HG02678 (cell line): Measurements from ENCODE around the gene NFIX.

Experiments
- ATAC-seq: cut with Tn5 transposase; IDR thresholded peaks from one replicate; pipeline ENCODE4 v1.9.1; 2021; ENCODE audit warnings: mild to moderate bottlenecking, moderate library complexity; ENCODE audit not compliant: unreplicated experiment

The NFIX gene

GRCh38 chr19:13069415-13070359 lies 74.4 kb downstream of the NFIX start:
- no peak for ATAC-seq

- no peak for ATAC-seq
Measured at GRCh38 chr19:13070425-13071140, 75.3 kb downstream of the NFIX start.

DNA sequence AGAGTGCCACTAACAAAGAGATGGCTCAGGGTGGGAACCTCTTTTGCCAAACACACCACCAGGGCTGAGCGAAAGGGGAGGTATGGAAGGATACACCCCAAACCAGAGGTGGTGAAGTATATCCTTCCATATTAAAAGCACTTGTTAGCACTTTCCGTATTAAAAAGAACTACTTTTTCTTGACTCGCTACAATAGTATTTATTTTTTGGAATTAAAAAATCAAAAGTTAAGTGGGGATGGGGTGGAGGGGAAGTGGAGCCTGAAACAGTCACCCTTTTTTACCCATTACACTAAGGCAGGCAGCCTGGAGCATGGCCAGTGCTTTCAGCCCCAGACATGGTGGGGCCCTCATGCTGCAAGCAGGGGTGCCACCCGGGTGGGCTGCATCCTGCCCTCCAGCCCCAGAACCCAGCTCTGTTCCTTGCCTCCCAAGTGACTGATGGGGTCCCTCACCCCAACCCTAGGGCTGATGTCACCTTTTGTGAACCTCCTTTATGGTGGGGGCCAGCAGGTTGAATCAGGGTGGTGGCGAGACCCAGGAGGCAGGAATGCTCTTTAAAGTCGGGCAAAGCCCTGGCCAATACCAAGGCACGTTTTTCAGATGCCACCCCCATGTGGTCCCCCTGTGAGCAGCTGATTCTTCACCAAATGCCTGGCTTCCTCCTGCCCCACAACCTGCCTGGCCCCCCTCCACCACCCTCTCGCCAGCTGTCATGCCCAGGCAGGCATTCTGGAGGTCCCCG lies 76.3 kb downstream of the NFIX start:
- no peak for ATAC-seq

- no peak for ATAC-seq
Measured at GRCh38 chr19:13072188-13072908, 77.1 kb downstream of the NFIX start.

DNA sequence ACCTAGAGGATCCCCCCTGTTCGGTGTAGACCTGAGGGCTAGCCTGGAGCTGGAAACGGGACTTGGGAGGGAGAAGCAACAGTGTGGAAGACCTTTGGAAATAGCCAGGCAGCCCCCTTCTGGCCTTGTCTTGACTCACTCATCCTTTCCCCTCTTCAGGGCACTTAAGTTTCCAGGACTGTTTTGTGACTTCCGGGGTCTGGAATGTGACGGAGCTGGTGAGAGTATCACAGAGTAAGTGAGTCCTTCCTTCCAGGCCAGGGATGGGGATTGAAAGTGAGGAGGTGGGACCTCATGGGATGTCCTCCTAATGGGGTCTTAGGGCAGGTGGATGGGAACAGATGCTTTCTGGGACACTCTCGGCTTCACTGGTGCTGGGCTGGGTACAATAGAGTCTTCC lies 78.0 kb downstream of the NFIX start:
- ATAC-seq: no peak

DNA sequence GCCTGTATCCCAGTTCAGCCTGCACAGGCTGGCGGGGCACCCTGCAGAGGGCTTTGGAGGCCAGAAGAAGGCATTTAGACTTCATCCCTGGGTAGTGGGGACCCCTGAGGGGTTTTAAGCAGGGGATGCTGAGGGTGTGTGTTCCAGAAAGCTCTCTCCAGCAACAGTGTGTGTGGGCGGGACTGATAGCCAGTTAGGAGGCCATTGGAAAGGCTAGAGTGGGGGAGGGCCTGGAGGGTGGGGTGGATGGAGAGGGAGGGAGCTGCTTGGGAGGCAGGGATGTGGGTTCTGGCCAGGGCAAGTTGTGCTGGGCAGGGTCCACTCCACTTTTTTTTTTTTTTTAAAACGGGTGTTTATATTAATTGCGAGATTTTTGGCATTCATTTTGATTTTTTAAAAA lies 79.1 kb downstream of the NFIX start:
- ATAC-seq: no peak

- ATAC-seq: no peak
Measured at GRCh38 chr19:13076320-13076719, 81.0 kb downstream of the NFIX start.

DNA sequence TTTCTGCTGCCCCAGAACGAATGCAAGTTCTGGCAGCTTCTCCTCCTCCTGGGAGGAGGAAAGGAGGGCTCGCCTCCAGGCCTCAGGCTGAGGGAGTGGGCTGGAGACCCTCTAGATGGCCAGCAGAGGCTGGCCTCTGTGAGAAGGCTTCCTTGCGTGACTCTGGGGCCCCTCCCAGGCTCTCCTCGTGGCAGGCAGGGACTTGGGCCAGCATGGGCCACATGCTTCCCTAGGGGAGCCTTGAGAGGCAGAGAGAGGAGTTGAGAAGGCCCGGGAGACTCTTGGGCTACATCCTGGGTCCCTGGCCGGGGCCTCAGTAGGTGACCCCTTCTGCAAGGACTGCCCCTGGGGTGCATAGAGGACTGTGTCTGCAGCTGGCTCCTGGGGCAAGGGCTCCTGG lies 81.5 kb downstream of the NFIX start:
- no peak for ATAC-seq

- no peak for ATAC-seq
Measured at GRCh38 chr19:13077240-13077639, 82.0 kb downstream of the NFIX start.

DNA sequence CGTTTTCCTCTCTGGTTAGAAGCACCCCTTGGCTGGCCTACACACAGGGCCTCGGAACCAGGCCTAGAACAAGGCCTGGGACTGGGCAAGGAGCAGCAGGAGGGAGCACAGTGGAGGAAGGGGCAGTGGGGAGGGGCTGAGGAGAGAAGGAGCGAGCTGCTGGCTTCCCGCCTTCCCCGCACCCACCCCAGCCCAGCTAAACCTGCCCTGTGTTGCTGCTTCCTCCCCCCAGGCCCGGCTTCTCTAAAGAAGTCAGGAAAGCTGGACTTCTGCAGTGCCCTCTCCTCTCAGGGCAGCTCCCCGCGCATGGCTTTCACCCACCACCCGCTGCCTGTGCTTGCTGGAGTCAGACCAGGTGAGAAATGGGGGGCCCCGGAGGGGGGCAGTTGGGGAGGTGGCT lies 83.1 kb downstream of the NFIX start:
- no peak for ATAC-seq

GRCh38 chr19:13078897-13079541 lies 83.7 kb downstream of the NFIX start:
- no peak for ATAC-seq

DNA sequence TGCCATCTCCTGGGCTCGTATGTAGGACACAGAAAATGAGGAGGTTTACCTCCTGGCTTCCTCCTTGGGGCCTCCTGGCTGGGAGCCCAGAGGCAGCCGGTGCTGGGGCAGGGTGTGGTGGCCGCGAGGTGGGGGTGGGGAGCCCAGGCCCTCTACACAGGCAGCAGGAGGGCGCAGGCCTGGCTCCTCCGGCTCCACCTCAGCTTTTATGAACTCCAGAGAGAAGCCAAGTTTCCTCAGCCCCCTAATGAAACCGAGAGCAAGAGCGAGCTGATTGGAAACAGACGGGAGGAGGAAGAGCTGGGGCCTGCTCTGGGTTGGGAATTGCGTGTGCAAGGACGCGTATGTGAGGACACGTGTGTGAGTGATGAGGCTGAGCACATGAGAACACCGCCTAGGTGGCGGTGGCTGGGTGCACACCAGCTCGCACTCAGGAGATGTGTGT lies 84.3 kb downstream of the NFIX start:
- no peak for ATAC-seq

DNA sequence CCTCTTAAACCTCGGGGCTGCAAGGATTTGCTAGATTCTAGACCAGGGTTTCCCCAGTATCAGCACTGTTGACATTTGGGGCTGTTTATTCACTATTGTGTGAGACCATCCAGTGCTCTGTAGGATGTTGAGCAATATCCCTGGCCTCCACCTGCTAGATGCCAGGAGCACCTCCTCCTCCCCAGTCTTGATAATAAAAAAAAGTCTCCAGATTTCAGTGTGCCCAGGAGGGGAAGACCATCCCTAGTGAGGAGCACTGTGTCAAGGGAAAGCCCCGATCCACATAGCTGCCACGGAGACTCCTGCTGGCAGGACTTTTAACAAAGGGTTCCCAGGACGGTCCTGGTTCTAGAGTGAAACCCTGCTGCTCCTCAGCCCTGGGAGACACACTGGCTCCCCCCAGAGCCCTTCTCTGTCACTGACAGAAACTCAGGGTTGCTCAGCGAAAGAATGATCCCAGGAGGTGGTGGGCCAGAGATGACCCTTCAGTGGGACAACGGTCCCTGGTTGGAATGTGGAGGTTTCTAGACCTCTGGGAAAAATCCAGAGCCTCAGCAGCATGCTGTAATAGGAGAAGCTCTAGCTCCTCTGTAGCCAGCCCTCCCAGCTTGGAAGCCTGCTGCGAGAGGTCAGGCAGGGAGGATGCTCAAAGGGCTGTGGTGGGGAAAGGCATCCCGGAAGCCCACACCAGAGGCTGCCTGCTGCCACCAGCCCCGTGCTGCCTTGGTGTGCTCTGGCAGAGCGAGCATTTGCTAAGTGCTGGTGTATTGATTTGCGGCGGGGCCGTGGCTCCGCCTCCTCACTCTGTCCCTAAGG lies 87.1 kb downstream of the NFIX start:
- ATAC-seq: no peak

DNA sequence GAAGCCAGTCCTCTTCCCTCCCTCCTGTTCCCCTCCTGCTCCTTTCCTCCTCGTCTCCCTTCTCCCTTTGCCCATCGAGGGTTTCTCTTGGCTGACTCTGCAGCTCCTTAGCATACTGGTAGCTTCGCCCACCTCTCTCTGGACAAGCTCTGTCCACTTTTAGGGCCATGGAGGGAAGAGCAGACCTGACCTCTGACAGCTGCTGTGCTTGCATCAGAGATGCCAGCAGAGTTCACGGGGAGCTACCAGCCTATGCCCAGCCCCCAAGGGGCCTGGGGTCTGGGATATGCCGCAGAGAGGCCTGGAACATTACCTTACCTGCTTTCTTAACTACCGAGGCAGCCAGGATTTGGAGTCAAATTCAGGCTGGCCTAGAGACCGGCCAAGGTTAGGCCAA lies 87.7 kb downstream of the NFIX start:
- no peak for ATAC-seq

GRCh38 chr19:13083627-13084026 lies 88.4 kb downstream of the NFIX start:
- ATAC-seq: no peak

GRCh38 chr19:13085666-13086065 lies 90.4 kb downstream of the NFIX start:
- no peak for ATAC-seq

DNA sequence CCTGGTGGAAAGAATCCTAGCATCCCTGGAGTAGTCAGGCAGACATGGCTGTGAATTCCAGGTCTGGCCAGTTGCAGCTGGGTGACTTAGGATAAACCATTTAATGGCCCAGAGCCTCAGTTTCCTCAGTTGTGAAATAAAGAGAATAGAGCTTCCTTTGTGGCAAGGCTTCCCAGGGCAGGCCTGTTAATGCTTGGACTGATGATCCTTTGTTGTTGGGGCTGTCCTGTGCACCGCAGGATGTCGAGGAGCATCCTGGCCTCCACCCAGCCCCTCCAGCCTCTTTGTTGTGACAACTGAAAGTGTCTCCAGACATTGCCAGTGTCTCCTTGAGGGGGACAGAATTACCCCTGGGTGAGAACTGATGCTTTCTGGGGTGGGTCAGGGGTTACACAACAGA lies 91.1 kb downstream of the NFIX start:
- no peak for ATAC-seq

DNA sequence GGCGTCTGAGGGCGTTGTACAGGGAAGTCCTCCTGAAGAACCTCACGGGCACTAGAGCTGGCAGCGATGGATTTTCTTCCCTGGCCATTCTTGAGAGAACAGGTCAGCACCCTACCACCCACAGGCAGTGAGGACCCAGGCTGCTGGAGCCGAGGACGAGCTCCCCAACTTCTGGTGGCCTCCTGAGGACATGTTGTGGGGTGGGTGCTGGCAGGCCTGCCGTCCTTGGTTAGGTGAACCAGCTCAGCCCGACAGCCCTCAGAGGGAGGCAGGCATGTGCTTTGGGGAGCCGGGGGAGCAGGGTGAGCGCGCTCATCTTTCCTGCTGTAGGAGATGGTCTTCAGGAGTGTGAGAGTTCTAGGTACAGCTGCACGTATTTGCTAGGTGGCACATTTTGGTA lies 92.0 kb downstream of the NFIX start:
- ATAC-seq: no peak

- ATAC-seq: no peak
Measured at GRCh38 chr19:13087795-13088537, 92.7 kb downstream of the NFIX start.
